Measurements from ENCODE around the gene DLG5.

DNA sequence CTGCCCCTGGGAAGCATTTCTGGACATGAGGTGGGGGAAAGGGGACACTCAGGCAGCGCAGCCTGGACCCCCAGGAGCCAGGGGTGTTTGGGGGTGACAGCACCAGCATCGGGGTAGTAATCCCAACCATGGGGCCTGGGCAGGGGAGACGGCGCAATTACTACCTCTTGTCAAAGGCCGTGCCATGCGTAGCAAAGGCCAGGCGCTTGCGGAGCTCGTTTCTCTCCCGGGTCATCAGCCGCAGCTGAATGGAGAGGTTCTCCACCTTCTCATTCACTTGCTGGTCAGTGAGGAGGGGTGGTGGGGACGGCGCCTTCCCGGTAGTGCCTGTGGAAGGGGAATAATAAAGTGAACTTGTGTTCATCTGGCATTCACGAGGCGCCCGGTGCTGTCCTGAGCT is 70.0 kb downstream of the DLG5 start:
- TF ChIP-seq, protein P1, sequence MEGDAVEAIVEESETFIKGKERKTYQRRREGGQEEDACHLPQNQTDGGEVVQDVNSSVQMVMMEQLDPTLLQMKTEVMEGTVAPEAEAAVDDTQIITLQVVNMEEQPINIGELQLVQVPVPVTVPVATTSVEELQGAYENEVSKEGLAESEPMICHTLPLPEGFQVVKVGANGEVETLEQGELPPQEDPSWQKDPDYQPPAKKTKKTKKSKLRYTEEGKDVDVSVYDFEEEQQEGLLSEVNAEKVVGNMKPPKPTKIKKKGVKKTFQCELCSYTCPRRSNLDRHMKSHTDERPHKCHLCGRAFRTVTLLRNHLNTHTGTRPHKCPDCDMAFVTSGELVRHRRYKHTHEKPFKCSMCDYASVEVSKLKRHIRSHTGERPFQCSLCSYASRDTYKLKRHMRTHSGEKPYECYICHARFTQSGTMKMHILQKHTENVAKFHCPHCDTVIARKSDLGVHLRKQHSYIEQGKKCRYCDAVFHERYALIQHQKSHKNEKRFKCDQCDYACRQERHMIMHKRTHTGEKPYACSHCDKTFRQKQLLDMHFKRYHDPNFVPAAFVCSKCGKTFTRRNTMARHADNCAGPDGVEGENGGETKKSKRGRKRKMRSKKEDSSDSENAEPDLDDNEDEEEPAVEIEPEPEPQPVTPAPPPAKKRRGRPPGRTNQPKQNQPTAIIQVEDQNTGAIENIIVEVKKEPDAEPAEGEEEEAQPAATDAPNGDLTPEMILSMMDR (IDR thresholded peaks at IDR 0.05), result no peak
- no peak for TF ChIP-seq POLR2A (IDR thresholded peaks at IDR 0.05)
